IPS-NIHi11 (cell line): ENCODE results near the gene SAP30BP.

Experiments used
- DNase-seq: peaks from one replicate; pipeline ENCODE4 v3.0.0; 2012; ENCODE audit warnings: mixed read lengths, low spot score

The SAP30BP gene

GRCh38 chr17:75688209-75688825, 21.2 kb downstream of the SAP30BP start:
- DNase-seq: no peak

DNA sequence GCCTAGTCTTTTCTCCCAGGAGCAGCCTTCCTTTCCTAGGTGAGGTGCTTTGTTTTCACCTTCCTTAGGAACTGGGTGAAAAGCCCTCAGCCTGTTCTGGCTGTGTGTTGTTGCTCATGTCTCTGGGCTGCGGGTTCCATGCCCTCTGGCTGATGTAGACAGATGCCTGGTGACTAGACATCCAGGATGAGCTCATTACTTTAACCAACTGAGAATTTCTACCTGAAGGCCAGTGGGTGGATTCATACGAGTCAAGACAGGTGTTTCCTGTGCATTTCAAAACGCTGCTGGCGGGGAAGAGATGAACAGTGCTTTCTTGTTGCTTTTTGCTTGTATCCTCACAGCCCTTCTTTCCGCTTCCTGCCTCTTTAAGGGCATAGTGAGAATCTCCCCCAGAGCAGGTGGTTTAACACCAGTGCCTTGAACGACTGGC, 22.3 kb downstream of the SAP30BP start:
- no peak for DNase-seq

GRCh38 chr17:75691371-75691791, 24.2 kb downstream of the SAP30BP start:
- DNase-seq: no peak

- peak; percentile 44 for DNase-seq
Observed at GRCh38 chr17:75691801-75692626, 24.9 kb downstream of the SAP30BP start.

DNA sequence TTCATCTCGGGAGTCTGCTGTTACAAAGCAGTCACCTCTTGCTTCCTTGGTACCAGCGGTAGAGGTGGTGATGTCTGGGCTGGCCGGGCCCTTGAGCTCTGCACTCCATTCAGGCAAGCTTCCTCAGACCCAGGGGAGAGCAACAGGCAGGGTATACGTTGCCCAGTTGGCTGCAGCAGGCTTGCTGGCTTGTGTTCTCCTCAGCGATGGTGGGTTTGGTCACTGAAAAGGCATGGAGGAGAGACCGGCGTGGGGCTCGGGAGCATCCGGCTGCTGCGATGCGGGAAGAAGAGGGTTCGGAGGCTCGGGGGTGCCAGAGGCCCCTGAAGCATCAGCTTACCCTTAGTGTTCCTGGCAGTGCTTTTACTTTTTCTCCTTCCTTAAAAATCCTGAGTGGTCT, 25.8 kb downstream of the SAP30BP start:
- no peak for DNase-seq

GRCh38 chr17:75693500-75694481, 26.7 kb downstream of the SAP30BP start:
- peak; percentile 77 for DNase-seq

DNA sequence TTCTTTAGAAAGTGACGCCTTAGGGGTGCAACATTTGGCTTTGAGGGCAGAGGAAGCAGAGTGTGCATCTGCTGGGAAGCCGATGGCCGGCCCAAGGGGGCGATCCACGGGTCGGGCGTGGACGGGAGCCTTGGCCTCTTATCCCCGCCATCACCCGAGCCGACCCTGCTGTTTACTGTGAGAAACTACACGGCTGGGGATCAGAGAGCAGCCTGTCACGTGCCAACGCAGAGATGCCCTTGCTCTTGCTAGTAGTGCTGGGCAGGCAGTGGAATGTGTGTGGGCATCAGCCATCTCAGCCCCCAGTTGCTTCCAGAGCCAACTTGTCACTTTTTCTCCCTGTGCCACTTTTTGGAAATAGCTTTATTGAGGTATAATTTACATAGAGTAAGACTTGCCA, 27.4 kb downstream of the SAP30BP start:
- peak; percentile 49 for DNase-seq

- no peak for DNase-seq
Observed at GRCh38 chr17:75695141-75695829, 28.1 kb downstream of the SAP30BP start.

- DNase-seq: no peak
Observed at GRCh38 chr17:75695830-75696271, 28.7 kb downstream of the SAP30BP start.

DNA sequence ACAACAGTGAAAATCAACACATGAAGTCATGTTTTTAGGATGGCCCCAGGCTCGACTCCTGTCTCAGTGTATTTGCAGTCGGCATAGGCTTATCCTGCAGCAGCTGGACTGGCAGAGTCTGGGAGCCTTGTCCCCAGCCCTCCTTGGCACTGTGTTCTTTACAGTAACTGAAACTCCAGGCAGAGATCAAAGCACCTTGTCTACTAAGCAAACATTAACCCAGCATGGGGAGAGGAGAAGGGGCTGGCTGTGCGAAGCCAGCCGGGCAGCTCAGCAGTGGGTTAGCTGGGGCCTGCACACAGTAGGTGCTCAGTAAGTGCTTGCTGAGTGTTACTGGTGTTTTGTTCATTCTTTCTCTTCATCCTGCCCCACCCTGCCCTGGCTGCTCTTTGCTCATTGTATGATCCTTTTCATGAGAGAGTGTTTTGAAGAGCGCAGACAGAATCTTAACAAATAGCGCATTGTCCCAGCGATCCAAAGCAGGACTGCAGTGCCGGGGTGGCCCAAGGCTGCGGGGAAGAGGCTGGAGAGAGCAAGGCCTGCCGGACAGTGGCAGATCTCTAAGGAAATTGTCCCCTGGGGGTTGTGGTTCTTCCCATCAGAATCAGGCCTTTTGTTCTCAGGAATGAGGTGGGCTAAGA, 30.6 kb downstream of the SAP30BP start:
- DNase-seq: no peak

- DNase-seq: no peak
Observed at GRCh38 chr17:75698659-75699058, 31.5 kb downstream of the SAP30BP start.

DNA sequence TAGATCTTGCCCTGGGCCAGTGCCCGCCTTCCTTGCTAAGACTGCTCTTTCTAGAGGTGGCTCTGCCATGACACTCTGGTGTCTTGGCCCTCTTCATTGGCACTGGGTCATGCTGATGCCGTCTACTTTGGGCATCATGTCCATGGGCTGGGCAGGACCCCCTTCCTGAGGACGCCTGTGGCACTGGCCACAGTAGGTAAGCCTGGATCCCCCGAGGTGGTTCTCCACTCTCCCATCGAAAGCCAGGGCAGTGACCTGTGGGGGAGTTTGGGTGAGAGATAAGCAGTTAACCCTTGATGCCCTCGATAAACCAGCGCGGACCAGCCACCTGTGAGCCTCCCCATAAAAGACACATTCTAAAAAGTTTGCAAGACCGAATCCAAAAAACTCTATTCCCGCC, 34.1 kb downstream of the SAP30BP start:
- DNase-seq: no peak

DNA sequence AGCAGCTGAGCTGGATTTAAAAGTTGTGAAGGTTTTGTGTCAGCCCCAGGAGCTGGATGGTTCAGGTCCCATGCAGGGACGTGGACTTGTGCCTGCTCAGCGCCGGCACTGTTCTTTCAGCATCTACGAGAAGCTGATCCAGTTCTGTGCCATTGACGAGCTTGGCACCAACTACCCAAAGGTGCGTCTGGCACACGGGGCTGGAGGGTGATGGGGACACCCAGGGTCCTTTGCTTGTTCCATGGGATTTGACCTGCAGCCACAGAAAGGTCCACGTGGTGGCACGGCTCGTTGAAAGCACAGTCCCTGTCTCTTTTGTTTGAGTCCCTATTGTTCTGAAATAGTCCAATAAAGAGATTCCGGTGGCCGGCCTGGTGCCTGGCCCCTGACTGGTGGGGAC, 36.1 kb downstream of the SAP30BP start:
- no peak for DNase-seq

DNA sequence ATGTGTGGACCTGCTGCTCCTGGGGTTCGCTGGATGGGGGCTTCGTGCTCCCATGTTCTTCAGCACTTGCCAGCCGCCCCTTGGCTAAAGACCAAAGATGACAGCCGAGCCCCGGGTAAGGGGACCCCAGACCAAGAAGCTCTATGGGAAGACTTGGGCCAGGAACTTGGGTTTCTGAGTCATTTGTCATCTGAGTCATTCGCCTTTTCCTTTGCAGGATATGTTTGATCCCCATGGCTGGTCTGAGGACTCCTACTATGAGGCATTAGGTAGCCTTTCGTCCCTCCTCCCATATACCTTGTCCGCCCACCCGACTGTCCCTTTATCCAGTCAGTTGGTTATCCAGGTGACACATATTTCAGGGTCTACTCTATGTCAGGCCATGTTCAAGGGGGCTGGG, 36.5 kb downstream of the SAP30BP start:
- DNase-seq: no peak

DNA sequence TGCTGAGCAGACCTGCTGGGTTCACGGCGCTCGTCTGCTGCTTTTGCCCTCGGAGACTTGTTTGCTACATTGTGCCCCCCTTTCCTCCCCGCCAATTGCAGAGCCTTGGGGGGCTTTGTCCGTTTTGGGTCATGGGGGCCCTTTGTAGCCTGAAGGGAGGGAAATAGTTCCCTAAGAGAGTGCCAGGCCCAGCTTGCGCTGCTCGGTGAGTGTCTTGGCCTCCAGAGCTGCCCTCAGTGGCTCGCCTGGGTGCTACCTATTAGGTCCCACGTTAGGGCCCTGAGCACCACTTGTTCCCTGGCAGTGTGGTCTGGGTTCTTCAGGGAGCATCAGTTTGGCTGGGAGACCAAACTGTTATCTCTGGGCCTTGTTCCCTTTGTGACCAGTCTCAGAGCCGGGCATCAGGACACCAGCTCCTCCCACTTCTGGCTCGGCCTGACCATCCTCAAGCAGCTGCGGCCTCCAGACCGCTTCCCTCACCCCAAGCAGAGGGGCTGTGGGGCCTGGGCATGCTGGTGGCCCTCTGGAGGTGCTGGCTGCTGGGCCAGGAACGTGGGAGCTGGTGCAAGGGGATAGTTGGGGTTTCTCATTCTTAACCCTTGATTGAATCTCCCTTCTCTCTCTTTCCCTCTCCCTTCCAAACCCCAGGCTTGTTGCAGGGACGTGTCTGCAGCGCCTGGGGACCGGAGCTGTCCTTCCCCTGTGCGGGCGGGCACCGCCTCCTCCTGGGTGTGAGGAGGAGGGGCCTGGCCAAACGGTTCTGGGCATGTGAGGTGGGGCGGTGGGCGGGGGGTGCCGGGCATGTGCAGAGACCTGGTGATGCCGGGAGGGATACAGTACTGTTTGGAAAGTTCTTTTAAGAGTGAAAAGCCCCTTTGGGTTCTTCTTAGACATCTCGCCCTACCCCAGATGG, 38.1 kb downstream of the SAP30BP start:
- DNase-seq: no peak

GRCh38 chr17:75706042-75706728, 39.0 kb downstream of the SAP30BP start:
- DNase-seq: no peak

DNA sequence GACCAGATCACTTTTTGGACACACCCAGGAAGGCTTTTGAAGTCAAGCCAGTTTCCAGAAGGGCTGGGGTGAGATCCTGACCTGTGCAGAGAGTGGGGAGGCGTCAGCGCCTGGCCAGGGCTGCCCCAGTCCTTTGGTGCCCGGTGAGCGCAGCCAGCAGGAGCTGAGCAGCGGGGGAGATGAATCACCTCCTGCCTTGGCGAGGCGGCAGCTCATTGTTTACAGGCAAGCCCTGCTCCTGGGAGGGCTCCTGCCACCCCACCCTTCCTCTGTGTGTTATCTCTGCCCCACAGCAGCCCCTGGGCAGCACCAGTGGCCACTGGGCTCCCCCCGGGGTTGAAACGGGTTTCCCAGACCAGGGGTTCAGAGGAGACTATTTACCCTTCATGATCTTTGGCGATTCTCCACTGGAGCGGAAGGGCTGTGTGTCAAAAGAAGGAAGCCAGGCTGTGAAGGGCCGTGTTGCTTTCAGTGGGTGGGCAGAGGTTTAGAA, 40.0 kb downstream of the SAP30BP start:
- peak; percentile 64 for DNase-seq

GRCh38 chr17:75712446-75712845, 45.3 kb downstream of the SAP30BP start:
- no peak for DNase-seq

DNA sequence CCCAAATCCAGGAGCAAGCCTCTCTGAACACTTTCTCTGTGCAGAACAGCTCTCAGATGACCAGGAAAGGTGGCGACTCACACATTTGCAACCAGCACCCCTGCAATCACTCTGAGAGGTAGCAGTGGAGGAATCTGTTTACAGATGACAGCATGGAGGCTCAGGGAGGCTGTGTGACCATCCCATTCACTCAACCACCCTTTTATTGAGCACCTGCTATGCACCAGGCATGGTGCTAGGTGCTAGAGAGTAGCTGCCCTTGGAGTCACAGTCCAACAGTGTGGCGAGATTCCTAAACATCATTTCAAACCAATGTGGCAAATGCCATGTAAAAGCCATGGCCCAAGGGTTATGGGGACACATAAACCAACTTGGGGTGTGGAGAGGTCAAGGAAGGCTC, 52.6 kb downstream of the SAP30BP start:
- DNase-seq: no peak
